ENCODE measurements around the gene GLUD1.
A peak's percentile ranks its signal among the peaks of the same experiment; 100 is the strongest.
"Not testable (repeated sequence)": the region's sequence is repeated elsewhere in the genome, so short reads cannot be mapped to it uniquely, and the experiment has no call there.

Gene GLUD1

DNA sequence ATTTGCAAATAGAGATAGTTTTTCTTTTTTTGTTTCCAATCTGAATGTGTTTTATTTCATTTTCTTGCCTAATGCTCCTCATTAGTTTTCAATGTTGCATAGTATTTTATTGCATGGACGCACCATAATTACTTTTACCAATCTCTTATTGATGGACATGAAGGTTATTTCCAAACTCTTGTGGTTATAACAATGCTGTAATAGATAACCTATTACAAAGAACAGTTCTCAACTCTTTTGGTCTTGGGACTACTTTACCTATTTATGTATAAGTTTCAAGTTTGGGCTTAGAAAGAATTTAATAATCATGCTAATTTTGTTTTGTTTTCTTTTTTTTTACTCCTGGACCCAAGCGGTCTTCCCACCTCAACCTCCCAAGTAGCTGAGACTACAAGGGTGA is 7.4 kb upstream of the GLUD1 start:
- no peak for FAIRE-seq
- no peak for DNase-seq (ENCODE audit: insufficient read length, low spot score)
- TF ChIP-seq POLR2A (IDR thresholded peaks at IDR 0.05; ENCODE audit: low read depth, low read length) = no peak

DNA sequence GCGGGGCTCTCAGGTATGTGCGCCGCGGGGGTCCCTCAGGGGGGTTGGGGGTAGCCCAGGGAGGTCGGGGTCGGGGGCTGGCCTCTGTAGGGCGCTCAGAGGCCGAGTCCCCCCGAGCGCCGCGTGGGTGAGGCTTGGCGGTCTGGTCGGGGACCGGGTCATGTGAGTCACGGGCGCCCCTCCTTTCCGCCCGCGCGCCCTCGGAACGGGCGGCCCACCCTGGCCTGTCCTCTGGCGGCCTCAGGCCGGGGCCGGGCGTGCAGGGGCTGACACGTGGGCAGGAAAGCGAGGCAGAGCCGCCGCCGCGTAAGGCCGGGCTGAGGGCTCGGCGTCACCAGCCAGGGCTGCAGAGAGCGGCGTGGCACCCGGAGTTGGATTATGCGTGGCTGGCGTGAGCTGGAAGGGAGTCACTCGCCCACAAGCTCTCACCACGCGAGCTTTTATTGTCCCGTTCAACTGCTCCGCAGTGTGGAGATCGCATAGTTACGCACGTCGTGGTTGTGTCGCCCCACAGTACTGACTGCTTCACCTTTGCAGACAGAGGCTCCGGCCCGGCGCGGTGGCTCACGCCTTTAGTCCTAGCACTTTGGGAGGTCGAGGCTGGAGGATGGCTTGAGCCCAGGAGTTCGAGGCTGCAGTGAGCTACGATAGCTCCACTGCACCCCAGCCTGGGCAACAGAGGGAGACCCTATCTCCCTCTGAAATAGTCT is 748 bp upstream of the GLUD1 start:
- DNase-seq (ENCODE audit: insufficient read length, low spot score) (peak; percentile 82), FAIRE-seq (no peak)
- TF ChIP-seq POLR2A (IDR thresholded peaks at IDR 0.05; ENCODE audit: low read depth, low read length) = peak; percentile 83

DNA sequence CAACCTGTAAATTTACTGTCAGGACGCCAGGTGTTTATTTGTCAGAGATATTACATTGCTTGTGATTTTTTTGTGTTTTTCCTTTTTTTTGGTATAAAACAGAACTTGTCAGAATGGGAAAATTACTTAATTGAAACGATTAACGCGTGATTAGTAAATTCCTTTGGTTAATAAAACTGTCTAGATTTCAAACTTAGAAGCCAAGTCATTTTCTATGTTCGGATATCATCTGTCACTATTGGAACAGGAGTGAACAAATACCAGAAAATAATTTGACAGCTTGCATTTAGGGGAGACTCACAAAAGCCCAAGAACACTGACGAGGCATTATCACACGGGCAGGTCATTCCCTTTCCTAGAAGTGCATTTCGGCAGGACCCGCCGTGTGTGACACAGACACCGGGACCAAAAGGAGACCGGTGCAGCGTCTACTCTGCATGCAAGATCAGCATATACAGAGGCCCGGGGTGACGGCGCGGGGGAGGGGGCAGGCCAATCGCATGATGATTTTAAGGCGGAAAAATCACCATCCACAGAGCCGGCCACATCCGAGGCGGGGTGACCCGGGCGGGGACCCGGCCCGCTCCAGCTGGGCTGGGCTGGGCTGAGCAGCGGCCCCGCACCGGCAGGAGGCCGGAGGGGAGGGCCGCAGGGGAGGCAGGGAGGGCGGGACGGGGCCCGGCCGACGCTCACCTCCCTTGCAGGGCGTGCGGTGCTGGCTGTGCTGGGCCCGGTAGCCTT is 841 bp downstream of the GLUD1 start:
- peak; percentile 53 for DNase-seq (ENCODE audit: insufficient read length, low spot score)
- no peak for FAIRE-seq
- no peak for TF ChIP-seq POLR2A (IDR thresholded peaks at IDR 0.05; ENCODE audit: low read depth, low read length)

DNA sequence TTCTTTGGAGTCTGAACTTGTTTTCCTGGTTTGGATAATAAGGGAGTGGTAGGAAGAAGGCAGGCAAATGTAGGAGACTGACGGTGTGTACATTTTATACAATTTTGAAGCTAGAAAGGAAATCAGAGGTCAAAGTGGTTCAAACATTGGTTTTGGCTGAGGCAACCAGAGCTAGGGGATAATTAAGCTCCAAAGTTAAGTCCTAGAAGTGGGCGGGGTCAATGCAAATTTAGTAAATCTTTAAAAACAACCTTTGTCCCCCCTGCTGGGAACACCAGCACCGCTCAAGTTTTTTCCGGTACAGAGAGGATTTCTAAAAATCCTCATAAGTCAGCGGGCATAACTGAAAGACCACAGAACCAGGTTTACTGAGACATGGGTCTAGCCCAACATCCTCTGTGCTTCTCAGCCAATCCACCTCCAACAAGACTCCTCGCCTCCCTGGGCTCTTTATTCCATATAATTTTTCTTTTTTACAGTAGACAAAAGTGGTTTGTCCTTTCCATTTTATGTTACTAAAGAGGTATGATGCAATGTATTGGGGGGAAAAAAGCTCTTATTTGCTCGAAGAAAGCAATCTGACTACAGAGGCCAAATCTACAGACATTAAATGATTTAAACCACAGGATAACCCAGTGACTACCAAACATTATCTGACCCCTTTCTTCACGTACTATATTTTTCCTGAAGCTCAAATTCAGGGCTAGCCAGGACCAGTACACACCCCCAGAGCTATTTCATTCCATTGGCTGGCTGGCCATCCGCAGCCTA is 1.6 kb downstream of the GLUD1 start:
- DNase-seq (ENCODE audit: insufficient read length, low spot score) (peak; percentile 31), FAIRE-seq (peak; percentile 67)
- TF ChIP-seq POLR2A (IDR thresholded peaks at IDR 0.05; ENCODE audit: low read depth, low read length) = no peak

DNA sequence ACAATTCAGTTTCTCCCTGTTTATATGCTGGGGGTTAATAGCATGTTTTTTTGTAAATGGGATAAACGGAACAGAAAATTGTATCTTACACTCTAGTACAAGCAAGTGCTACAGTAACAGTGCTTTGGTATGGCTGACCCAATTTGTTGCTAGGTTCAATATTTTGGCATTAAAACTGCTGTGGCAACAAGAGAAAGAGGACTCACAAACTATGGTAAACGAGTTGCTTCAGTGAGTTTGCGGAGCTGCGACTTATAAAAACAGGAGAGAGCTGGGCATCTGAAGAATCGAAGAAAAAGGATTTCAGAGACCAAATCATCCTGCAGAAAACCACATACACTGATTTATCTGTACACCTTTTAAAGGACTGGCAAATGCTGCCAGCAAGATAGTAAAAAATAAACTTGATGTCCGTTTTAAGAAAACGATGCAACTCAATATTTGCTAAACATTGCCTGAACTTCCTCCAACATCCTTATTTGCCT is 2.2 kb downstream of the GLUD1 start:
- TF ChIP-seq POLR2A (IDR thresholded peaks at IDR 0.05; ENCODE audit: low read depth, low read length) = no peak
- DNase-seq (ENCODE audit: insufficient read length, low spot score) (peak; percentile 31), FAIRE-seq (no peak)

DNA sequence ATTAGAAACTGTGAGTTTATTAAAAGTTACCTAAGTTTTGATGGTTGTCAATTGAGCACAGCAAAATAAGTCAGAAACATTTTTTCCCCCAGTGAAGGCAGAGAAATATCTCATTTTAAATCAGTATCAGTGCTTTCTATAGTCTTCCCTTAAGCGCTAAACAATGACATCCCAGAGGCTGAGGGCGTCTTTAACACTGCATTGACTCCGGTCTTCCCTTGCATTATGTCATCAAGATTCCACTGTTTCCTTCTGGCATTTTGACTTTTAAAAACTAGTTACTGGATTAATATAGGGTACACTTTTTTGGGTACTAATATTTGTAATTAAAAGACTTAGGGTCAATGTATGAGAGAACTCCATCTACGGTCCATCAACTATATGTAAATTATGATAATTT is 3.9 kb downstream of the GLUD1 start:
- no peak for FAIRE-seq

DNA sequence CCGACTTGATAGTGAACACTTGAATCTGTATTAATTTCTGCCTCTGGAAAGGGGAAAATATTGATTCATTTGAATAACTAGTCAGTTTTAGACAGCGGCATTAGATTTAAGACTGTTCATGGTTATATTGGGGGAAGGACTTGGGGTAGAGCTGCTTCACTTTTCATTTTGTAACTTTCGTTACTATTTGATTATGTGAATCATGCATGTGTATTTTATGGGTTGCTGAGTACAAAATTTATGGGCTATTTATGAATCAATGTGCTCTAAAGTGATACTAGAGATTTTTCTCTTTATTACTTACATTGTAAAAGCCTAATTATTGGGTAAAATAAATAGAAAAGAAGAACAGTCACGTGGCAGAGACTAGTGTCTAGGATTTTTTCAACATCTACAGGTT is 4.9 kb downstream of the GLUD1 start:
- TF ChIP-seq POLR2A (IDR thresholded peaks at IDR 0.05; ENCODE audit: low read depth, low read length) = no peak
- no peak for DNase-seq (ENCODE audit: insufficient read length, low spot score)
- no peak for FAIRE-seq

More for the DNA sequence above, 3.9 kb downstream of the GLUD1 start:
- no peak for DNase-seq (ENCODE audit: insufficient read length, low spot score)
- no peak for TF ChIP-seq POLR2A (IDR thresholded peaks at IDR 0.05; ENCODE audit: low read depth, low read length)

DNA sequence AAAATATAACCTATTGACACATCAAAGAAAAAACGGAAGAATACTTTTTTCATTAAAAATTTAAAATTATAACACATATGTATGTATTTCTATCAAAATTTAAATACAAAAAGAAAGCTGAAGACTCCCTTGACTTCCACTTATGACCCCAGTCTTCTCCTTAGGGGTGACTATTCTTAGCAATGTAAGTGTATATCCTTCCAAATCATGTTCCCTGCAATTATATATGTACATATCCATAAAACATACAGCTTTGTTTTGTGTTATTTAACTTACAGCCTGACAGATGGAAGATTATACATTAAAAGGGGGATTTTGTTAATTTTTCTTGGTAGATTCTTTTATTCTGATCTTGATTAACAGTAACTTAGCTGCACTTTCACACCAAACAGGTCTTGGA is 9.1 kb downstream of the GLUD1 start:
- no peak for TF ChIP-seq POLR2A (IDR thresholded peaks at IDR 0.05; ENCODE audit: low read depth, low read length)
- DNase-seq (ENCODE audit: insufficient read length, low spot score) (no peak), FAIRE-seq (no peak)

DNA sequence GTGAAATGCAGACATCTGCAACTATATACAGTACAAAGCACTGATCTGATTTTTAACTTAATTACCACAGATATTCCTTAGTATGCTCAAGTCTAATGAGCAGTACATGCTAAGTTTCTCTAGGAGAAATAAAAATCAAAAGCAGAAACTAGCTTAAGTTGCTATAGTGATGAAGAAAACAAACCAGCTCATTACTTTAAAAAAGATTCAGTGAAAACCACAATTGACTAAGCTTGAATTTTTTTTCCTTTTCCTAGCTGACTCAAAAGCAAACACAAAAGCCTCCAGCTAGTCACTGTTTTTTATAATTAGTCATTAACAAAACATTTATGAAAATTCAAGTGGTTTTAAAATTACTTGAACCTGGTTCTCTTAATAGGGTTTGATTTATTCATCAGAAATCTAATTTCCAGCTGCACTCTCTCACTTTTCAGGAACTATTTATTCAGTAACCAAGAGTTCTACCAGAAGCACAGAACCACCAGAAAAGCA is 10.3 kb downstream of the GLUD1 start:
- not testable (repeated sequence) for DNase-seq (ENCODE audit: insufficient read length, low spot score); FAIRE-seq

DNA sequence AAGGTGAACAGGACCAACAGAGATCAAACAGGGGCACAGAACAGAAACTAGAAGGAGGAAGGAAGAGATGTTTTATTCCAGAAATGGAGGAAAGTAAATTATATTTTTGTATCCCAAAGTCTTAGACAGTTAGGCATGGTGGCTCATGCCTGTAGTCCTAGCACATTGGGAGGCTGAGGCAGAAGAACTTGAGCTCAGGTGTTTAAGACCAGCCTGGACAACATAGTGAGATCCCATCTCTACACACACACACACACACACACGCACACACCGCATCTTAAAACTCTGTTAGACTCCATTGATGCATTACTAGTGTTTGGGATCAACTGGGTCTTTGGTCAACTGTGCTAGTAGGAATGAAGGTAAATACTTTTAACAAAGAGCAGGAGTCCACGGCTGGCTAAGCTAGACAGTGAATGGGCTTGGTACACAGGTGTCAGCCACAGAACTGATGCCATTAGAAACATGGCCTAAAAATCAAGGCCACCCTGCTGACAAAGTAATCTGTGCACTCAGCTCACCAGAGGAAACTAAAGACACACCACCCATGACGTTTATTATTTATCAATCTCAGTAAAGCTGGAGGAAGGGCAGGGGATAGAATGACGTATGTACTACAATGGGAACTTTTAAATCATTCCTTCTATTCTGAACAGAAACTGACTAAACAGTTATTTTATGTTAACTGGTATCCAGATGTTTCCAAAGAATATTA is 10.9 kb downstream of the GLUD1 start:
- peak; percentile 67 for FAIRE-seq
- not testable (repeated sequence) for DNase-seq (ENCODE audit: insufficient read length, low spot score)

DNA sequence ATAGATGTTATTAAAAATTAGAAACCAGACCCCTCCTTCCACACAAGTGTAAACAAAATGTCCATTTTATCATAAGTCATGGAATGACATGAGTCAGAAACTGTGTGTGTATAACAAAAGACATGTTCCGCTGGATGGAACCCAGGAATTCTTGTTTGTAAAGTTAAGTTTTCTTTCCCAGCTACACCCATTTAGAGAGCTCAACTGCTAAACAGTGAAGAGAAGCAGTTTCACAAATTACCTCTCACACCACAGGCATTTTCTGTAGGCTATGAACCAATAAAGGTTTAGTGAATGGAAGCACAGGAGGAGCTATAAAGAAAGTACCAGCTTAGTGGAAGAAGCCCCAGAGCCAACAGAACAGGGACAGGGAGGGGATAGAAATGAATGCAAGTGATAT is 12.4 kb downstream of the GLUD1 start:
- peak; percentile 65 for FAIRE-seq
- DNase-seq (ENCODE audit: insufficient read length, low spot score) = not testable (repeated sequence)

DNA sequence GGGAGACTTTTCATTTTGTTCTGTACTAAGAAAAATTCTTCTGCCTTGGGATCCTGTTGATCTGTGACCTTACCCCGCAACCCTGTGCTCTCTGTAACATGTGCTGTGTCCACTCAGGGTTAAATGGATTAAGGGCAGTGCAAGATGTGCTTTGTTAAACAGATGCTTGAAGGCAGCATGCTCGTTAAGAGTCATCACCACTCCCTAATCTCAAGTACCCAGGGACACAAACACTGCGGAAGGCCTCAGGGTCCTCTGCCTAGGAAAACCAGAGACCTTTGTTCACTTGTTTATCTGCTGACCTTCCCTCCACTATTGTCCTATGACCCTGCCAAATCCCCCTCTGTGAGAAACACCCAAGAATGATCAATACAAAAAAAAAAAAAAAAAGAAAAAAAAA is 13.1 kb downstream of the GLUD1 start:
- FAIRE-seq; DNase-seq (ENCODE audit: insufficient read length, low spot score): not testable (repeated sequence)

DNA sequence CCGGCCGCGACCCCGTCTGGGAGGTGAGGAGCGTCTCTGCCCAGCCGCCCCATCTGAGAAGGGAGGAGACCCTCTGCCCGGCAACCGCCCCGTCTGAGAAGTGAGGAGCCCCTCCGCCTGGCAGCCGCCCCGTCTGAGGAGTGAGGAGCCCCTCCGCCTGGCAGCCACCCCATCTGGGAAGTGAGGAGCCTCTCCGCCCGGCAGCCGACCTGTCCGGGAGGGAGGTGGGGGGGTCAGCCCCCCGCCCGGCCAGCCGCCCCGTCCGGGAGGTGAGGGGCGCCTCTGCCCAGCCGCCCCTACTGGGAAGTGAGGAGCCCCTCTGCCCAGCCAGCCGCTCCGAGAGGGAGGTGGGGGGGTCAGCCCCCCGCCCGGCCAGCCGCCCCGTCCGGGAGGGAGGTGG is 14.0 kb downstream of the GLUD1 start:
- not testable (repeated sequence) for DNase-seq (ENCODE audit: insufficient read length, low spot score); FAIRE-seq
